ENCODE results near the gene MRPL52.
A peak's percentile ranks its signal among the peaks of the same experiment; 100 is the strongest.
"Not testable (repeated sequence)": the region's sequence is repeated elsewhere in the genome, so short reads cannot be mapped to it uniquely, and the experiment has no call there.

MRPL52 gene

GRCh38 chr14:22839159-22839779 lies 9.6 kb downstream of the MRPL52 start:
- no peak for DNase-seq (ENCODE audit: low read depth)

GRCh38 chr14:22841311-22841710 lies 11.6 kb downstream of the MRPL52 start:
- no peak for DNase-seq (ENCODE audit: low read depth)

GRCh38 chr14:22841769-22842168 lies 12.1 kb downstream of the MRPL52 start:
- no peak for DNase-seq (ENCODE audit: low read depth)

GRCh38 chr14:22842211-22843122 lies 12.8 kb downstream of the MRPL52 start:
- no peak for DNase-seq (ENCODE audit: low read depth)

GRCh38 chr14:22843123-22843925 lies 13.6 kb downstream of the MRPL52 start:
- no peak for DNase-seq (ENCODE audit: low read depth)

GRCh38 chr14:22844221-22845102 lies 14.8 kb downstream of the MRPL52 start:
- DNase-seq (ENCODE audit: low read depth): no peak

- no peak for DNase-seq (ENCODE audit: low read depth)
Observed at GRCh38 chr14:22845103-22845394, 15.4 kb downstream of the MRPL52 start.

- DNase-seq (ENCODE audit: low read depth): no peak
Observed at GRCh38 chr14:22845821-22846625, 16.3 kb downstream of the MRPL52 start.

- DNase-seq (ENCODE audit: low read depth): no peak
Observed at GRCh38 chr14:22846811-22847307, 17.2 kb downstream of the MRPL52 start.

- no peak for DNase-seq (ENCODE audit: low read depth)
Observed at GRCh38 chr14:22847661-22848341, 18.1 kb downstream of the MRPL52 start.

- no peak for DNase-seq (ENCODE audit: low read depth)
Observed at GRCh38 chr14:22848351-22849164, 18.9 kb downstream of the MRPL52 start.

GRCh38 chr14:22849212-22849819 lies 19.6 kb downstream of the MRPL52 start:
- DNase-seq (ENCODE audit: low read depth): no peak

GRCh38 chr14:22850944-22851764 lies 21.5 kb downstream of the MRPL52 start:
- peak; percentile 66 for DNase-seq (ENCODE audit: low read depth)

- DNase-seq (ENCODE audit: low read depth): not testable (repeated sequence)
Observed at GRCh38 chr14:22852178-22852577, 22.5 kb downstream of the MRPL52 start.

GRCh38 chr14:22852599-22852939 lies 22.9 kb downstream of the MRPL52 start:
- DNase-seq (ENCODE audit: low read depth): no peak

- DNase-seq (ENCODE audit: low read depth): peak; percentile 77
Observed at GRCh38 chr14:22852940-22853767, 23.5 kb downstream of the MRPL52 start.

- not testable (repeated sequence) for DNase-seq (ENCODE audit: low read depth)
Observed at GRCh38 chr14:22854296-22854695, 24.6 kb downstream of the MRPL52 start.

Measured in HS-27A (cell line).